Right ventricle myocardium inferior (tissue), 1 donor: ENCODE measurements around the gene TBX21. TPM values are rescaled to one million over a fixed set of nuclear protein-coding genes. Genes with fewer than 3 reads are reported as not detected.
A peak's percentile ranks its signal among the peaks of the same experiment; 100 is the strongest.

Source experiments
- ATAC-seq: fragments of 200-7000 bp; cut with Tn5 transposase; one replicate; pipeline ENCODE4 v1.9.1; 2020; ENCODE audit warnings: mild to moderate bottlenecking, moderate library complexity
- DNase-seq: peaks from one replicate; pipeline ENCODE4 v3.0.0; 2021; ENCODE audit errors: missing footprints
- intact Hi-C: fragments of 100-400 bp; cut with DNase I; formaldehyde crosslinking; loops from one replicate; pipeline ENCODE4 v1.11.0; 2022
- total RNA-seq: library from RNA; stranded (reverse); fragmentation: NEBNext Ultra II Directional; extraction: Animal tissue kit (Norgen Biotek cat#: 25700); gene quantifications from one replicate; pipeline ENCODE4 v1.2.1, GENCODE V29; 2021
- donor health status: DM: no; HTN: yes; CAD: no; lungs with severe emphysema.

Gene TBX21
- total RNA-seq, 1 donor from 2014 or later = 0.27 TPM

DNA sequence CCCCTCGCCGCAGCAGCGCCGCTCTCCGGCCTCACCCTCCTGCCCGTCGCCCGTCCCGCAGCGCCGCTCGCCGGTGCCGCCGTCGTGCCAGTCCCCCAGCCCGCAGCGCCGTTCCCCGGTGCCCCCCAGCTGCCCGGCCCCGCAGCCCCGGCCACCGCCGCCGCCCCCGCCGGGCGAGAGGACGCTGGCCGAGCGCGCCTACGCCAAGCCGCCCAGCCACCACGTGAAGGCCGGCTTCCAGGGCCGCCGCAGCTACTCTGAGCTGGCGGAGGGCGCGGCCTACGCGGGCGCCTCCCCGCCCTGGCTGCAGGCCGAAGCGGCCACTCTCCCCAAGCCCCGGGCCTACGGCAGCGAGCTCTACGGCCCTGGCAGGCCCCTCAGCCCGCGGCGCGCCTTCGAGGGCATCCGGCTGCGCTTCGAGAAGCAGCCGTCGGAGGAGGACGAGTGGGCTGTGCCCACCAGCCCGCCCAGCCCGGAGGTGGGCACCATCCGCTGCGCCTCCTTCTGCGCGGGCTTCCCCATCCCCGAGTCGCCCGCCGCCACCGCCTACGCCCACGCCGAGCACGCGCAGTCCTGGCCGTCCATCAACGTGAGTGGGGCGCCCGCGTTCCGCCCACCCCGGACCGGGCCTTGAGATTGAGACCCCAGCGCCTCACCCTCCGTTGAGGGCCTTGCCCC lies 24.0 kb upstream of the TBX21 start:
- ATAC-seq = peak; percentile 78

GRCh38 chr17:47709594-47709993 lies 23.4 kb upstream of the TBX21 start:
- no peak for ATAC-seq
- intact Hi-C loops = no loop called here
- DNase-seq = no peak

More for the DNA sequence above, 24.0 kb upstream of the TBX21 start:
- intact Hi-C loops = no loop called here
- DNase-seq = peak; percentile 70

GRCh38 chr17:47711366-47712099 lies 21.5 kb upstream of the TBX21 start:
- intact Hi-C loops = no loop called here
- ATAC-seq (no peak), DNase-seq (no peak)

DNA sequence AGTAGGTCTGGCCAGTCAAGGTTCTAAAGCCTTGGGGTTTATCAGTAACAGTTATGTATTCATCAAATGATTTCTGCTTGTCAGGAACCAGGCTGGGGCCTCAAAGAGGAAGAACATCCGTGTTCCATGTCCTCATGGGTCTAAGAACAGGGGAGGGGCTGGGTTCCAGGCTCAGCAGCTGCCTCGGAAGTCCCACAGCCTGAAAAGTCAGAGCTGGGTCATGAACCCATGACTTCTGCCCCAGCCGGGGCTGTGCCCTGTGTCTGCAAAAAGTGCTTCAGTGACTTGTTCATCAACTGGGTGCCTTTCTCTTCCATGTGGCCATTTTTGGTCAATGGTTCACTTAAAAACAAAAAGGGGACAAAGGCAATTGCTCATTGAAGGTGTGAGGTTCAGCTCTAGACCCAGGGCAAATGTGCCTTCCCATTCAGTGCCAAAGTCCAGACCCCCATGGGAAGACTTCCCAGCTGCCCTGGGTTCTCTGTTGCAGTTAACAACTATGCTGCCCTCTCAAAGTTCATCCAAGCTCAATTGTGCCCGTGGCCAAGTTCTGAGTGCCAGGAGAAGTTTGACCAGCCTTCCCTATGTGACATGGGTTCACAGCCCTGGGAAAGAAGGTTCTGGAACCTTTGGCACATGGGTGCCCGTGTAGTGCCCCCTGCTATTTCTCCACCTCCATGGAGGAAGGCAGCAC lies 20.6 kb upstream of the TBX21 start:
- intact Hi-C loops = no loop called here
- ATAC-seq (no peak), DNase-seq (no peak)

- DNase-seq (no peak), ATAC-seq (no peak)
- intact Hi-C loops = no loop called here
Measured at GRCh38 chr17:47713980-47714700, 18.9 kb upstream of the TBX21 start.

DNA sequence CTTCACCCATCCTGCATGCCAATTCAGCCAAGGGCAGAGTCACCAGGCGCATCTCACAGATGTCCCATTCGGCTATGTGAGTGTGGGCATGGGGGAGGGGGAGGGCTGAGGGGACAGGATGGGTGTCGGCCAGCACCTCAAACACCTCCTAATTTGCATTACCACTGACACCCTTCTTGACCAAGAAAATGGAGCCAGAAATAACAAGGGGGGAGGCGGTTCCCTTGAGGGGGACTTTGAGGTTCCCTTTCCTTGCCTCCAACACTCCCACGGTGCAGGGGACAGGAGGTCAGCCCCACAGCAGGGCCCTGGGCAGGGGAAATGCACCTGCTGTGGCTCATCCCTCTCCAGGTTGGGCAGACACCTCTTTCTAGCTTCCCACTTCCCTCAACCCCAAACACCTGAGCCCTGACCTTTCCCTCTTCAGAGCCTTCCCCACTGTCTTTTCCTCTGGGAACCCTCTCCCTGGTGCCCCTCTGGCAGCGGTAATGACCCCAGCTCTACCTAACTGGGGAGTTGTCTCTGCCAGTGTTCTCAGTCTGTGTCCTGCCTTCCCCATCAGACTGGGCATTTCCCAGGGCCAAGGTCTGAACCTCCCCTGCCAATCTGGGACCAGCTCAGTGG lies 18.2 kb upstream of the TBX21 start:
- no peak for DNase-seq
- ATAC-seq = no peak
- intact Hi-C loops = no loop called here

- intact Hi-C loops = no loop called here
- no peak for ATAC-seq
Measured at GRCh38 chr17:47715669-47716325, 17.2 kb upstream of the TBX21 start.

DNA sequence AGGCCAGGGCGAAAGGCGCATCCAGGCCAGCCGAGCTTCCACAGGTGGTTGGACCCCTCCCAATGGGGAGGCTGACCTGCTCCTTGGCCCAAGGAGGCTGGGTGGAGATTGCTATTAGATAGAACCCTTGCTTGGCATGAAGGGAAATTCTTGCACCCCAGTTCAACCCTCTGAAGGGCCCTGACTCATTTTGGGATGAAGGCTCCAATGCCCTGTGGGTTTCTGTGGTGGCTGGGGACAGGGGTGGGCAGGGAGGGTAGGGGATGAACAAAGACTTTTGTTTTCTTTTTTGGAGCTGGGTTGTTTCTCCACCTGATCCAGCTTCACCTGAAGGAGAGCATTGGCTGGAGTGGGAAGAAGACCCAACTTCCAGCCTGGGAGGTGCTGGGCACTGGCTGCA lies 16.7 kb upstream of the TBX21 start:
- DNase-seq (no peak), ATAC-seq (no peak)
- intact Hi-C loops = no loop called here

More at GRCh38 chr17:47715669-47716325, 17.2 kb upstream of the TBX21 start:
- no peak for DNase-seq

GRCh38 chr17:47717261-47717697 lies 15.8 kb upstream of the TBX21 start:
- intact Hi-C loops = no loop called here
- no peak for ATAC-seq
- no peak for DNase-seq

GRCh38 chr17:47717979-47718621 lies 14.9 kb upstream of the TBX21 start:
- intact Hi-C loops = no loop called here
- no peak for DNase-seq
- ATAC-seq = no peak

GRCh38 chr17:47718634-47719405 lies 14.2 kb upstream of the TBX21 start:
- intact Hi-C loops = no loop called here
- ATAC-seq (no peak), DNase-seq (no peak)

DNA sequence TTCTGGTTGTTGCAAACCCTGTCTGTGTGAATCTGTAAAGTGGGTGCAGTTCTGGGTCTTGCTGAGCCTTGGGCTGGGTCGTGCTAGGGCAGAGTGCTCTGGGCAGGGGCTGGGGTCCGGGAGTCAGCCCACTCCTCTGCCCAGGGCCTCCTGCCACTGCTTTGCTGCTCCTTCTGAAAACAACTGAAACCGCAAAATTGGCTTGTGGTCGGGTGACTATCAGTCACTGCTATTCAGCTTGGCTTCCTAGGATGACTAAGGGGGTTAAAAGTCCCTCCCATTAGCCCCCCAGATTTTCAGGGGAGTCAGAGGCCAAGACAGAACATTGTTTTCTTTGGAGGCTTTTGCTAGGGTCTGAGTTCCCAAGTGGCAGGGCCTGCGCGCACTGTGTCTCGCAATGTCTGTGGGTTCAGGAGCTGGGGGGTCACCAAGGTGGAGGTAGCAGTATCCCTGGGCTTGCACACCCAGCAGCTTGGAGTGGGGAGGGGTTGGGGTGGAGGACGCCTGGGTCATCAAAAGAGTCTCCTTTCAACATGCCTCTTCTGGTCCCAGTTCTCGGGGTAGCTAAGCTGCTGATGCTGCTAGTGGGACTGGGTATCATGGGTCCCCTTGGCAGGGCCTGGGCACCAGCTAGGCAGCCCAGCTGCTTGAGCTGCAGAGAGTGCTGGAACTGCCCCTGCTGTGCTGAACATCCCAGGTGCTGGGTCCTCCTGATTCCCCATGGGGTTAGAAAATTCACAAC lies 13.5 kb upstream of the TBX21 start:
- intact Hi-C loops = no loop called here
- DNase-seq = no peak
- ATAC-seq = no peak

DNA sequence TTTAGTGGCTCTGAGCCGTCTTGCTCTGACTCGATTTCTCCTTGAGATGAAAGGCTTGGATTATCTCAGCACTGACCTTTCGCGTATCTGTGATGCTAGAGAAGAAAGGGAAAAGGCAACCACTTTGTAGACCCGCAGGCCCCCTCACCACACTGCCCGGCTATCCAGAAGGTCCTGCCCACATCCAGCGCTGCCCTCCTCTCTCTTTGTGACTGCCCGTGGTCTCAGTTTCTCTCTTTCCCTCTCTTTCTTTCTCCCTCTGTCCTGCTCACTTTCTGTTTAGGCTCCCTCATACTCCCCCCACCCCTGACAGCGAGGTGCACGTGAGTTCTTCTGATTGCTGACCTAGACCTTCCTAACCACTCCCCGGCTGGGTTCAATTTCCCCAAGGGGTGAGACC lies 12.8 kb upstream of the TBX21 start:
- intact Hi-C loops = no loop called here
- DNase-seq (no peak), ATAC-seq (no peak)

- intact Hi-C loops = no loop called here
- ATAC-seq (no peak), DNase-seq (peak; percentile 42)
Measured at GRCh38 chr17:47720754-47721533, 12.1 kb upstream of the TBX21 start.

DNA sequence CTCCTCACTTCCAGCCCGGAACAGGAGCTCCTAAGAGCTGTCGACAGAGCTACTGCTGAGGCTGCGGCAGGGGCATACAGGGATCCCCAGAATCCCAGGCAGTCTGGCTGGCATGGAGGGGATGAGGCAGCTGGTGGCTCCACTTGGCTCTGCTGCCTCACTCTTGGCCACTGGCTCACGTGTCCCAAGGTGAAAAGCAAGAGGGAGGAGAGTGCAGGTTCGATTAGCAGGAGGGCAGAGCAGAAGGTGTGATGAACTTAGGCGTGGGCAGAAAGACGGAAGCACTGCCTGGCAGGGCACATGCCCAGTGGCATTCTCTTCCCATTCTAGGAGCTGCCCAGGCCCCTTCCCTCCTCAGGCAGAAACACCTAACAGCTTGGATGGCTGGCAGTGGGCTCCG lies 11.3 kb upstream of the TBX21 start:
- ATAC-seq (no peak), DNase-seq (peak; percentile 18)
- intact Hi-C loops = no loop called here

DNA sequence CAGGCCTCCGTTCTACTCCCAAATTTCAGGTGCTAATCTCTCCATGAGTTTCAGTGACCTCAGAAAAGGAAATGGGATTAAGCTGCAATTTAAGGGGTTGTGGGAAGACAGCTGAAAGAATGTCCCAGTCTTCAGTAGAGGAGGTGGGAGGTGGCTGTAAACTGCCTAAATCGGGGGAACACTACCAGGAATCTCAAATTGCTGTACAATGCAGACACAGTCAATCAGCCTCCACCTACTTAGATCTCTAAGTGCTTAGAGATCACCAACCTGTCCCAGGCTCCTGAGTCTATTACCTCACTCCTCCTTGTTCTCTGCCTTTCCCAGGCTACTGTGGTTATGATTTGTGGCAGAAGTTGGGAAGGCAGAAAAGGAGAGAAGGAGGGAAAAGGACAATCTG lies 8.3 kb upstream of the TBX21 start:
- no peak for DNase-seq
- no peak for ATAC-seq
- intact Hi-C loops = no loop called here
